NB4 (cell line): ENCODE results near the gene CEP19.

Experiments used
- CTCF ChIP-seq: IDR thresholded peaks from one replicate; pipeline ENCODE4 v1.5.1; 2012; ENCODE audit warnings: low read depth, low read length
- MAX ChIP-seq: IDR thresholded peaks from 2 replicates; pipeline ENCODE4 v1.6.1; 2011; ENCODE audit warnings: low read depth, low read length
- MYC ChIP-seq: IDR thresholded peaks from 2 replicates; pipeline ENCODE4 v1.6.1; 2011; ENCODE audit warnings: low read depth, low read length

- TF ChIP-seq CTCF (no peak), MYC (no peak), MAX (no peak)
Observed at GRCh38 chr3:196749125-196749524, 37.1 kb upstream of the CEP19 start.
